Mammary epithelial cell (primary cell): ENCODE results near the gene KLKB1.

Experiments used
- CTCF ChIP-seq, 2 donors: IDR thresholded peaks in 1 of 2; conservative IDR thresholded peaks in 1 of 2; 2 replicates each; pipeline ENCODE4 v1.5.1; 2011 to 2012; ENCODE audit warnings: inconsistent platforms in 2 of 2, low read length in 2 of 2, mild to moderate bottlenecking in 2 of 2, control low read depth in 1 of 2, low read depth in 1 of 2; ENCODE audit not compliant: insufficient read depth in 1 of 2; ENCODE audit errors: extremely low read depth in 1 of 2
- EZH2 ChIP-seq: IDR thresholded peaks from 2 replicates; pipeline ENCODE4 v1.6.1; 2012; ENCODE audit warnings: low read length, inconsistent platforms, borderline replicate concordance

- no peak for TF ChIP-seq CTCF (conservative IDR thresholded peaks at IDR 0.05 in 1 of 2, IDR thresholded peaks at IDR 0.05 in 1 of 2; ENCODE audit: extremely low read depth in 1 of 2, insufficient read depth in 1 of 2, low read depth in 1 of 2, low read length in 2 of 2)
- no peak for TF ChIP-seq EZH2
Observed at GRCh38 chr4:186240848-186241491, 13.7 kb downstream of the KLKB1 start.
